ENCODE results near the gene COBL. TPM values are rescaled to one million over a fixed set of nuclear protein-coding genes. Genes with fewer than 3 reads are reported as not detected.

COBL gene
- total RNA-seq, 2 donors from 2014 or later, result 27.5 to 28.3 TPM

DNA sequence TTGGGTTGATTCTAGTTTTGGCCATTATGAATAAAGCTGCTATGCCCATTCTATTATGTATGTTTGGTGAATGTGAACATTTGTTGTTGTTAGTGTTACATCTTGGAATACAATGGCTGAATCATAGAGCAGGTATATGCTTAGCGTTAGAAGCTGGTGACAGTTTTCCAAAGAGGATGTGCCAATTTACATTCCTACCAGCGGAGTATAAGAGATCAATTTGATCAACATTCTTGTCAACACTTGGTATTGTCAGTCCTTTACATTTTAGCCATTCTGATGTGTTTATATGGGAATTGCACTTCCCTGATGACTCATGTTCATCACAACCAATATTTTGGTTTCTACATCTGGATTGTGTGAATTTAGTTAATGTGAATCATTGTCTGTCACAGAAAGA, 37.8 kb upstream of the COBL start:
- no peak overlapping the region for H3K4me3 Mint-ChIP-seq
- 95 to 98% methylated on average over 2 of the region's 2 CpGs for WGBS, 2 experiments (ENCODE audit: insufficient coverage in 1 of 2, insufficient read length in 1 of 2)
- no peak overlapping the region for H3K9ac ChIP-seq (ENCODE audit: extremely low read depth, low read length, poor library complexity, severe bottlenecking)
- H3K27me3 Mint-ChIP-seq (ENCODE audit: insufficient read depth), result peaks cover 2% of the 10 kb centered on the region
- H3K9me3 ChIP-seq (ENCODE audit: control insufficient read depth, low read length), result no peaks in the 10 kb centered on the region
- H3K4me1 Mint-ChIP-seq, result no peaks in the 10 kb centered on the region
- no peaks in the 10 kb centered on the region for H3K27me3 ChIP-seq (ENCODE audit: control insufficient read depth, insufficient read depth, low read length, poor library complexity, severe bottlenecking)
- no peak for DNase-seq
- H3K9me3 Mint-ChIP-seq, result peaks cover 4% of the 10 kb centered on the region
- H3K36me3 ChIP-seq (ENCODE audit: control insufficient read depth, insufficient read depth, low read length), result no peaks in the 10 kb centered on the region
- H3K27ac ChIP-seq (ENCODE audit: low read depth, low read length), result no peak overlapping the region
- TF ChIP-seq, protein P1, sequence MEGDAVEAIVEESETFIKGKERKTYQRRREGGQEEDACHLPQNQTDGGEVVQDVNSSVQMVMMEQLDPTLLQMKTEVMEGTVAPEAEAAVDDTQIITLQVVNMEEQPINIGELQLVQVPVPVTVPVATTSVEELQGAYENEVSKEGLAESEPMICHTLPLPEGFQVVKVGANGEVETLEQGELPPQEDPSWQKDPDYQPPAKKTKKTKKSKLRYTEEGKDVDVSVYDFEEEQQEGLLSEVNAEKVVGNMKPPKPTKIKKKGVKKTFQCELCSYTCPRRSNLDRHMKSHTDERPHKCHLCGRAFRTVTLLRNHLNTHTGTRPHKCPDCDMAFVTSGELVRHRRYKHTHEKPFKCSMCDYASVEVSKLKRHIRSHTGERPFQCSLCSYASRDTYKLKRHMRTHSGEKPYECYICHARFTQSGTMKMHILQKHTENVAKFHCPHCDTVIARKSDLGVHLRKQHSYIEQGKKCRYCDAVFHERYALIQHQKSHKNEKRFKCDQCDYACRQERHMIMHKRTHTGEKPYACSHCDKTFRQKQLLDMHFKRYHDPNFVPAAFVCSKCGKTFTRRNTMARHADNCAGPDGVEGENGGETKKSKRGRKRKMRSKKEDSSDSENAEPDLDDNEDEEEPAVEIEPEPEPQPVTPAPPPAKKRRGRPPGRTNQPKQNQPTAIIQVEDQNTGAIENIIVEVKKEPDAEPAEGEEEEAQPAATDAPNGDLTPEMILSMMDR (conservative IDR thresholded peaks at IDR 0.05), result no peak
- no peaks in the 10 kb centered on the region for H3K36me3 Mint-ChIP-seq (ENCODE audit: low read depth)
- no peaks in the 10 kb centered on the region for H3K4me1 ChIP-seq (ENCODE audit: control insufficient read depth, insufficient read depth, low read length)
- H3K27ac Mint-ChIP-seq, result no peak overlapping the region
- H3K4me3 ChIP-seq (ENCODE audit: low read length), result no peak overlapping the region

DNA sequence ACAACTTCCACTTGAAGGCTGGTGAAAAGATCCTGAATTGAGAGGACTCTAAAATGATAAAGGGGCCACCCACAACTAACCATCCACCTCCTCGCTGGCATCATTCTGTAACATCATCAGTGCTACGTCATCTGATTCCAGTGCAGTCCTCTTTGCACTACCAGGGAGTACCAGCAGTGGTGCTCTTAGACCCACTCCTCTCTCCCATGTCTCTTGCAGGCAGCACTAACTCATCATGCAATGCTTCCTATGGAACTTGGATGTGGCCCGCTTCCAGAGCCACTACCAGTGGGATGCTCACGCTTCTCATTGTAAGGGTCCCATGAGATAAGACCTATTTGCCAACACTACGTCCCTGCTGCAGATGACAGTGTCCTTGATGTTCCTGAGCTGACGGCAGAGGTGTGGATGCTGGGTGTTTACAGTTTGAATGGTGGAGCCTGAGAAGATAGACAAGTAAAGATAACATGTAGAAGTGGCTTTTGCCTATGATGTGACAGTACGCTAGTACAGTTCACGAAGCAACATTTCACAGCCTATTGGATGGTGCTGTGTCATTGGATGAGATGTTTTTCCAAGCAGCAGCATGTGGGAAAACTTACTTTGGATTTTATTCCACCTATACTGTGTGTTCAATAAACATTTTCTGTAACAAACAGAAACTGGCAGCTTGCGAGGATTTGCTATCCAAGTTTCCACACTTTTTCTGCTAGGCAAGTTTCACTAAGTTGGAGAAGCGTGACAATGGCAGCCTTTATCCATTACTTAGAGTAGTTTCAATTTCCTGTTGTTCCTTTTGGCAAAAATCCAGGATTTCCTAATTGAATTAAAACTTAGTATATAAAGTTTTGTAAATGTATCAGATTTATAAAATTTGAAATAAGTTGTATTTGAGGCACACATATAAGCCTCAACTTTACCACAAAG, 35.8 kb upstream of the COBL start:
- H3K36me3 ChIP-seq (ENCODE audit: control insufficient read depth, insufficient read depth, low read length), result no peaks in the 10 kb centered on the region
- DNase-seq, result peak; percentile 64
- Mint-ChIP-seq H3K36me3 (ENCODE audit: low read depth) (no peaks in the 10 kb centered on the region), H3K4me1 (no peaks in the 10 kb centered on the region), H3K9me3 (peaks cover 4% of the 10 kb centered on the region), H3K27ac (no peak overlapping the region), H3K4me3 (no peak overlapping the region), H3K27me3 (ENCODE audit: insufficient read depth) (peaks cover 2% of the 10 kb centered on the region)
- no peaks in the 10 kb centered on the region for H3K9me3 ChIP-seq (ENCODE audit: control insufficient read depth, low read length)
- no peaks in the 10 kb centered on the region for H3K27me3 ChIP-seq (ENCODE audit: control insufficient read depth, insufficient read depth, low read length, poor library complexity, severe bottlenecking)
- 93 to 95% methylated on average over 7 to 10 of the region's 10 CpGs for WGBS, 2 experiments (ENCODE audit: insufficient coverage in 1 of 2, insufficient read length in 1 of 2)
- no peak overlapping the region for H3K9ac ChIP-seq (ENCODE audit: extremely low read depth, low read length, poor library complexity, severe bottlenecking)
- H3K4me3 ChIP-seq (ENCODE audit: low read length), result no peak overlapping the region
- no peak overlapping the region for H3K27ac ChIP-seq (ENCODE audit: low read depth, low read length)
- TF ChIP-seq, protein P1 (conservative IDR thresholded peaks at IDR 0.05), result peak; percentile 62
- H3K4me1 ChIP-seq (ENCODE audit: control insufficient read depth, insufficient read depth, low read length), result no peaks in the 10 kb centered on the region

DNA sequence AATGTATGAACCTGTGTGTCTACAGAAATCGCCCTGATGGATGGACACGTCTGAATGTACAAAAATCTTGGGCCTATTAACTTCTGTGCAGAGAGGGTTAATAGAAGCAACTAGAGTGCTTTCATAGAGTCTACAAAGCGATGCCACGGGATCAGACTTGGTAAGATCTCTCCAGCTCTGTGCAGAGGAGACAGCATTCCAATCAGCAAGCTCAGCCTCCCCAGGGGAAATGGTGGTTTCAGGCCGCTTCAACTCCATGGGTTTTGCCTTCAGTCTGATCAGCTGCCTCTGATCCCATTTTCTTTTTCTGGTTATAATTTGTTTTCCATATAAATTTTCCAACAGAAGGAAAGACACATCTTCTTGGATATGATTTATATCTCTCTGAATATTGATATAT, 35.1 kb upstream of the COBL start:
- Mint-ChIP-seq H3K9me3 (peaks cover 4% of the 10 kb centered on the region), H3K4me1 (no peaks in the 10 kb centered on the region), H3K36me3 (ENCODE audit: low read depth) (no peaks in the 10 kb centered on the region), H3K27me3 (ENCODE audit: insufficient read depth) (peaks cover 2% of the 10 kb centered on the region), H3K27ac (no peak overlapping the region), H3K4me3 (no peak overlapping the region)
- H3K27ac ChIP-seq (ENCODE audit: low read depth, low read length), result no peak overlapping the region
- no peaks in the 10 kb centered on the region for H3K9me3 ChIP-seq (ENCODE audit: control insufficient read depth, low read length)
- no peaks in the 10 kb centered on the region for H3K4me1 ChIP-seq (ENCODE audit: control insufficient read depth, insufficient read depth, low read length)
- H3K9ac ChIP-seq (ENCODE audit: extremely low read depth, low read length, poor library complexity, severe bottlenecking), result no peak overlapping the region
- H3K36me3 ChIP-seq (ENCODE audit: control insufficient read depth, insufficient read depth, low read length), result no peaks in the 10 kb centered on the region
- H3K27me3 ChIP-seq (ENCODE audit: control insufficient read depth, insufficient read depth, low read length, poor library complexity, severe bottlenecking), result no peaks in the 10 kb centered on the region
- 93 to 95% methylated on average over 4 to 5 of the region's 5 CpGs for WGBS, 2 experiments (ENCODE audit: insufficient coverage in 1 of 2, insufficient read length in 1 of 2)
- no peak overlapping the region for H3K4me3 ChIP-seq (ENCODE audit: low read length)
- TF ChIP-seq, protein P1 (conservative IDR thresholded peaks at IDR 0.05), result no peak
- DNase-seq, result peak; percentile 13
